GM21825 (cell line): ENCODE results near the gene LRIT1.

Source experiments
- ATAC-seq: cut with Tn5 transposase; IDR thresholded peaks from one replicate; pipeline ENCODE4 v1.9.1; 2021; ENCODE audit warnings: mild to moderate bottlenecking, moderate library complexity; ENCODE audit not compliant: unreplicated experiment

LRIT1 gene

GRCh38 chr10:84217746-84218145 is 23.6 kb downstream of the LRIT1 start:
- ATAC-seq: no peak

GRCh38 chr10:84216834-84217233 is 24.5 kb downstream of the LRIT1 start:
- no peak for ATAC-seq

GRCh38 chr10:84214612-84215235 is 26.6 kb downstream of the LRIT1 start:
- ATAC-seq: peak; percentile 72

- ATAC-seq: no peak
Measured at GRCh38 chr10:84214046-84214572, 27.2 kb downstream of the LRIT1 start.

- ATAC-seq: no peak
Measured at GRCh38 chr10:84213076-84213475, 28.3 kb downstream of the LRIT1 start.

GRCh38 chr10:84212014-84212413 is 29.3 kb downstream of the LRIT1 start:
- ATAC-seq: no peak

- ATAC-seq: no peak
Measured at GRCh38 chr10:84211566-84211965, 29.8 kb downstream of the LRIT1 start.

- ATAC-seq: no peak
Measured at GRCh38 chr10:84208023-84208422, 33.3 kb downstream of the LRIT1 start.

GRCh38 chr10:84205853-84206525 is 35.4 kb downstream of the LRIT1 start:
- no peak for ATAC-seq

GRCh38 chr10:84205049-84205852 is 36.1 kb downstream of the LRIT1 start:
- ATAC-seq: no peak

GRCh38 chr10:84204610-84205009 is 36.7 kb downstream of the LRIT1 start:
- ATAC-seq: no peak

GRCh38 chr10:84204122-84204521 is 37.2 kb downstream of the LRIT1 start:
- no peak for ATAC-seq

- ATAC-seq: no peak
Measured at GRCh38 chr10:84202349-84202748, 39.0 kb downstream of the LRIT1 start.

- ATAC-seq: no peak
Measured at GRCh38 chr10:84201682-84202081, 39.7 kb downstream of the LRIT1 start.

- no peak for ATAC-seq
Measured at GRCh38 chr10:84201244-84201606, 40.1 kb downstream of the LRIT1 start.

- no peak for ATAC-seq
Measured at GRCh38 chr10:84200537-84201243, 40.7 kb downstream of the LRIT1 start.

- no peak for ATAC-seq
Measured at GRCh38 chr10:84198206-84198915, 43.0 kb downstream of the LRIT1 start.

- no peak for ATAC-seq
Measured at GRCh38 chr10:84197643-84198042, 43.7 kb downstream of the LRIT1 start.

- no peak for ATAC-seq
Measured at GRCh38 chr10:84196941-84197340, 44.4 kb downstream of the LRIT1 start.

GRCh38 chr10:84196083-84196482 is 45.3 kb downstream of the LRIT1 start:
- no peak for ATAC-seq
